Heart left ventricle (tissue), 16 donors: Measurements from ENCODE around the gene ACE. TPM values are rescaled to one million over a fixed set of nuclear protein-coding genes. Genes with fewer than 3 reads are reported as not detected.

Experiments used
- ATAC-seq, 4 donors: fragments of 200-7000 bp; cut with Tn5 transposase; one replicate each; pipeline ENCODE4 v1.9.1; 2020 to 2022; ENCODE audit warnings: moderate library complexity in 4 of 4, mild to moderate bottlenecking in 3 of 4, moderate number of reproducible peaks in 1 of 4
- DNase-seq, 5 donors: peaks; one replicate each; pipeline ENCODE4 v3.0.0-alpha.2; 2020
- H3K27ac ChIP-seq, 12 donors: fragments of 200-600 bp; sonication (generic) in 4 of 12; one replicate each; pipeline versions ENCODE4 v1.5.0 to v1.8.0; 2016 to 2022; ENCODE audit warnings: mild to moderate bottlenecking in 2 of 12
- H3K27me3 ChIP-seq, 9 donors: fragments of 200-600 bp; sonication (generic) in 2 of 9; one replicate each; pipeline versions ENCODE4 v1.5.1 to v1.8.0; 2016 to 2022; ENCODE audit warnings: mild to moderate bottlenecking in 3 of 9
- H3K36me3 ChIP-seq, 9 donors: fragments of 200-600 bp; sonication (generic) in 2 of 9; one replicate each; pipeline versions ENCODE4 v1.5.0 to v1.8.0; 2018 to 2022; ENCODE audit warnings: mild to moderate bottlenecking in 2 of 9
- H3K4me1 ChIP-seq, 12 donors: fragments of 200-600 bp; sonication (generic) in 4 of 12; one replicate each; pipeline versions ENCODE4 v1.5.0 to v1.8.0; 2016 to 2022; ENCODE audit warnings: mild to moderate bottlenecking in 3 of 12
- H3K4me3 ChIP-seq, 12 donors: fragments of 200-600 bp; sonication (generic) in 4 of 12; one replicate each; pipeline versions ENCODE4 v1.5.0 to v1.8.0; 2017 to 2022; ENCODE audit warnings: mild to moderate bottlenecking in 9 of 12, moderate library complexity in 4 of 12
- H3K9me3 ChIP-seq, 12 donors: fragments of 200-600 bp; sonication (generic) in 4 of 12; one replicate each; pipeline versions ENCODE4 v1.5.0 to v1.8.0; 2016 to 2022; ENCODE audit warnings: mild to moderate bottlenecking in 1 of 12
- POLR2A ChIP-seq, 2 donors: fragments of 450-650 bp; IDR thresholded peaks; one replicate each; pipeline ENCODE4 v1.6.1; 2017; ENCODE audit warnings: antibody characterized with exemption in 2 of 2, mild to moderate bottlenecking in 2 of 2, moderate library complexity in 2 of 2
- WGBS, 4 donors: extraction: QIAGEN DNeasy Blood & Tissue Kit in 2 of 4; methylation state at CpG; one replicate each; pipeline versions ENCODE4 v1.1.5 to v1.1.7; 2013 to 2018; 5-methylcytosine and 5-hydroxymethylcytosine counted together
- intact Hi-C, 10 donors: fragments of 100-400 bp; cut with DNase I; formaldehyde crosslinking; loops; one replicate each; pipeline versions ENCODE4 v1.11.1 to v1.14.2; 2022
- polyA plus RNA-seq, 2 donors: library from polyadenylated mRNA; stranded (reverse); fragments of 200-250 nt; gene quantifications; one replicate each; pipeline ENCODE4 v1.2.3, GENCODE V29; 2013
- total RNA-seq, 9 donors: library from RNA; depleted of rRNA in 2 of 9; stranded (reverse); fragments of >200 nt in 2 of 9; fragmentation: NEBNext Ultra II Directional in 3 of 9; extraction: Animal tissue kit (Norgen Biotek cat#: 25700) in 3 of 9; gene quantifications; one replicate each; pipeline versions ENCODE4 v1.1.0 to v1.2.4, GENCODE V29; 2016 to 2023
- TF ChIP-seq, protein P1 (sequence below), 12 donors: fragments of 200-600 bp; sonication (generic) in 4 of 12; IDR thresholded peaks; one replicate each; pipeline versions ENCODE4 v1.5.0 to v1.8.0; 2018 to 2022; ENCODE audit warnings: antibody characterized with exemption in 12 of 12, mild to moderate bottlenecking in 5 of 12
- donor health status: ischemic (EF 13 %, LVEDD 7.1; RV severe dilation, severe dysfunction).
- donor health status: healthy with polysubstance abuse.
- donor health status: DM: no; HTN: yes; CAD: no.
- donor health status: DM: no; HTN: no; CAD: no.
- donor health status: ischemic (EF 25% LVEDD 6.9; RV normal size, moderate dysfunction).
- donor health status: ischemic (EF 25% LVEDD 5.7; RV mildly dilated, moderate dysfunction).
- donor health status: healthy.
- donor health status: DM: yes; HTN: yes; CAD: no.
- donor health status: ischemic (EF 35%, LVEDD 5.7; RV mildly dilated, moderate dysfunction).
- donor health status: nonischemic (EF 11% LVEDD 7.7; RV severe dilation, severe dysfunction).
- donor health status: DM: yes; HTN: yes; CAD: no.
- donor health status: PGD.
- donor health status: ischemic (EF 29% LVEDD 5.4; RV normal size, mild dysfunction).
- donor health status: nonischemic (EF 23%, LVEDD 6.1; RV moderate dilation, normal function).

The ACE gene
- total and polyA plus RNA-seq, 11 donors: 1.6 to 42.3 (median 7.6) TPM

GRCh38 chr17:63504261-63504660 lies 27.4 kb downstream of the ACE start:
- no peak for ATAC-seq
- TF ChIP-seq, protein P1, sequence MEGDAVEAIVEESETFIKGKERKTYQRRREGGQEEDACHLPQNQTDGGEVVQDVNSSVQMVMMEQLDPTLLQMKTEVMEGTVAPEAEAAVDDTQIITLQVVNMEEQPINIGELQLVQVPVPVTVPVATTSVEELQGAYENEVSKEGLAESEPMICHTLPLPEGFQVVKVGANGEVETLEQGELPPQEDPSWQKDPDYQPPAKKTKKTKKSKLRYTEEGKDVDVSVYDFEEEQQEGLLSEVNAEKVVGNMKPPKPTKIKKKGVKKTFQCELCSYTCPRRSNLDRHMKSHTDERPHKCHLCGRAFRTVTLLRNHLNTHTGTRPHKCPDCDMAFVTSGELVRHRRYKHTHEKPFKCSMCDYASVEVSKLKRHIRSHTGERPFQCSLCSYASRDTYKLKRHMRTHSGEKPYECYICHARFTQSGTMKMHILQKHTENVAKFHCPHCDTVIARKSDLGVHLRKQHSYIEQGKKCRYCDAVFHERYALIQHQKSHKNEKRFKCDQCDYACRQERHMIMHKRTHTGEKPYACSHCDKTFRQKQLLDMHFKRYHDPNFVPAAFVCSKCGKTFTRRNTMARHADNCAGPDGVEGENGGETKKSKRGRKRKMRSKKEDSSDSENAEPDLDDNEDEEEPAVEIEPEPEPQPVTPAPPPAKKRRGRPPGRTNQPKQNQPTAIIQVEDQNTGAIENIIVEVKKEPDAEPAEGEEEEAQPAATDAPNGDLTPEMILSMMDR (IDR thresholded peaks at IDR 0.05): no peak
- TF ChIP-seq POLR2A (IDR thresholded peaks at IDR 0.05): no peak
- intact Hi-C loops: no loop called here

GRCh38 chr17:63505341-63505740 lies 28.5 kb downstream of the ACE start:
- Histone ChIP-seq H3K9me3 (no peaks in the 10 kb centered on the region), H3K27me3 (peaks cover 0 to 28% (median 3%) of the 10 kb centered on the region in 9 donors), H3K36me3 (no peaks in the 10 kb centered on the region), H3K27ac (no peak overlapping the region), H3K4me3 (no peak overlapping the region), H3K4me1 (peaks cover 0 to 5% (median 0%) of the 10 kb centered on the region in 12 donors)
- 81 to 90% (median 85%) methylated on average over 9 of the region's 9 CpGs for WGBS, 4 donors
- intact Hi-C loops: no loop called here
- ATAC-seq: no peak
- TF ChIP-seq POLR2A (IDR thresholded peaks at IDR 0.05): no peak
- TF ChIP-seq, protein P1 (IDR thresholded peaks at IDR 0.05): no peak
- peak in 1 of 5 donors; percentile 11 for DNase-seq

More at GRCh38 chr17:63504261-63504660, 27.4 kb downstream of the ACE start:
- Histone ChIP-seq H3K4me1 (peaks cover 0 to 5% (median 0%) of the 10 kb centered on the region in 12 donors), H3K27me3 (peaks cover 0 to 28% (median 3%) of the 10 kb centered on the region in 9 donors), H3K27ac (peak overlapping the region in 1 of 12 donors; percentile 55), H3K9me3 (no peaks in the 10 kb centered on the region), H3K36me3 (no peaks in the 10 kb centered on the region), H3K4me3 (no peak overlapping the region)
- DNase-seq: no peak

DNA sequence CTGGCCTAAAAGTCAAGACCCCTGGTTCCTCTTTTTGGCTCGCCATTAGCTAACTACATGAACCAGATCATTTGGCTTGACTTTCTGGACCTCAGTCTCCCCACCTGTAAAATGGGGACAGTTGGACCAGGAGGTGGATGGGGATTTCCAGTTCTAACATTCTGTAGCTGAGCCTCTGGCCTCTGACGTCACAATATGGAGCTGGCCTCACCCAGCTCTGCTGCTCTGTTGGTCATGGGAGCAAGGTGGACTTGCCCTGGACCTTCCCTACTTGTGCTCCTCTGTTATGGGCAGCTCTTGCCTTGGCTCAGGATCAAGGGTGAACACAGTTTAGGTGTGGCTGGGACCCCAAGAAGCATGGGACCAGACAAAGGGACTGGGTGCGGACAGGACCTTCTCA lies 29.8 kb downstream of the ACE start:
- Histone ChIP-seq H3K27me3 (peaks cover 0 to 28% (median 0%) of the 10 kb centered on the region in 9 donors), H3K4me3 (no peak overlapping the region), H3K4me1 (peaks cover 0 to 5% (median 0%) of the 10 kb centered on the region in 12 donors), H3K27ac (no peak overlapping the region), H3K9me3 (no peaks in the 10 kb centered on the region), H3K36me3 (no peaks in the 10 kb centered on the region)
- TF ChIP-seq POLR2A (IDR thresholded peaks at IDR 0.05): no peak
- TF ChIP-seq, protein P1 (IDR thresholded peaks at IDR 0.05): no peak
- 87 to 93% (median 88%) methylated on average over 3 of the region's 3 CpGs for WGBS, 4 donors
- DNase-seq (peak in 1 of 5 donors; percentile 26), ATAC-seq (no peak)
- intact Hi-C loops: no loop called here

GRCh38 chr17:63511331-63511730 lies 34.5 kb downstream of the ACE start:
- H3K4me3 ChIP-seq: no peak overlapping the region
- H3K27me3 ChIP-seq: peaks cover 0 to 13% (median 0%) of the 10 kb centered on the region in 9 donors
- DNase-seq (no peak), ATAC-seq (no peak)
- no peaks in the 10 kb centered on the region for H3K4me1 ChIP-seq
- TF ChIP-seq, protein P1 (IDR thresholded peaks at IDR 0.05): no peak
- no peak for TF ChIP-seq POLR2A (IDR thresholded peaks at IDR 0.05)
- no peak overlapping the region for H3K27ac ChIP-seq
- H3K36me3 ChIP-seq: no peaks in the 10 kb centered on the region
- intact Hi-C loops: no loop called here
- no peaks in the 10 kb centered on the region for H3K9me3 ChIP-seq
- 89 to 93% (median 90%) methylated on average over 8 of the region's 8 CpGs for WGBS, 4 donors
